Epidermal melanocyte (primary cell): ENCODE data around the gene SGCE.

ENCODE experiments used
- DNase-seq: peaks from one replicate; pipeline ENCODE4 v3.0.0; 2011; ENCODE audit warnings: low spot score; ENCODE audit not compliant: insufficient read length

SGCE gene

GRCh38 chr7:94630855-94631254, 25.1 kb downstream of the SGCE start:
- DNase-seq = no peak

GRCh38 chr7:94623820-94624219, 32.1 kb downstream of the SGCE start:
- no peak for DNase-seq

- DNase-seq = no peak
These were observed 34.8 kb downstream of the SGCE start for GRCh38 chr7:94621120-94621519.

GRCh38 chr7:94620703-94621118, 35.2 kb downstream of the SGCE start:
- DNase-seq = peak; percentile 78

- no peak for DNase-seq
These were observed 37.8 kb downstream of the SGCE start for GRCh38 chr7:94618126-94618525.

- no peak for DNase-seq
These were observed 39.1 kb downstream of the SGCE start for GRCh38 chr7:94616855-94617254.

GRCh38 chr7:94615666-94616065, 40.3 kb downstream of the SGCE start:
- no peak for DNase-seq

GRCh38 chr7:94612661-94613060, 43.3 kb downstream of the SGCE start:
- no peak for DNase-seq

GRCh38 chr7:94612253-94612652, 43.7 kb downstream of the SGCE start:
- DNase-seq = no peak

GRCh38 chr7:94609561-94609960, 46.4 kb downstream of the SGCE start:
- no peak for DNase-seq

GRCh38 chr7:94605031-94605430, 50.9 kb downstream of the SGCE start:
- DNase-seq = no peak

- no peak for DNase-seq
These were observed 53.8 kb downstream of the SGCE start for GRCh38 chr7:94602181-94602580.

GRCh38 chr7:94600267-94600666, 55.7 kb downstream of the SGCE start:
- DNase-seq = no peak

GRCh38 chr7:94595717-94596116, 60.2 kb downstream of the SGCE start:
- no peak for DNase-seq

- DNase-seq = no peak
These were observed 61.1 kb downstream of the SGCE start for GRCh38 chr7:94594882-94595281.

GRCh38 chr7:94591176-94591575, 64.8 kb downstream of the SGCE start:
- no peak for DNase-seq

GRCh38 chr7:94590526-94591162, 65.3 kb downstream of the SGCE start:
- DNase-seq = no peak

GRCh38 chr7:94588075-94588474, 67.9 kb downstream of the SGCE start:
- DNase-seq = no peak

- no peak for DNase-seq
These were observed 71.8 kb downstream of the SGCE start for GRCh38 chr7:94584113-94584512.

GRCh38 chr7:94580601-94581000, 75.3 kb downstream of the SGCE start:
- peak; percentile 31 for DNase-seq

- DNase-seq = no peak
These were observed 76.5 kb downstream of the SGCE start for GRCh38 chr7:94579470-94579869.

GRCh38 chr7:94578614-94579013, 77.3 kb downstream of the SGCE start:
- DNase-seq = no peak

- no peak for DNase-seq
These were observed 78.6 kb downstream of the SGCE start for GRCh38 chr7:94577357-94577756.

- DNase-seq = no peak
These were observed 79.6 kb downstream of the SGCE start for GRCh38 chr7:94576316-94576715.
